ENCODE measurements around the gene MAP3K5. TPM values are rescaled to one million over a fixed set of nuclear protein-coding genes. Genes with fewer than 3 reads are reported as not detected.

The MAP3K5 gene
- polyA plus RNA-seq, 3 donors: 9.6 to 12.0 (median 11.1) TPM

- Histone ChIP-seq H3K4me1 (ENCODE audit: control insufficient read depth in 1 of 2, insufficient read depth in 2 of 2, low read length in 2 of 2) (no peaks in the 10 kb centered on the region), H3K27me3 (ENCODE audit: control insufficient read depth in 2 of 2, insufficient read depth in 2 of 2, low read length in 2 of 2) (no peaks in the 10 kb centered on the region), H3K36me3 (replicated peaks in 1 of 2; ENCODE audit: control insufficient read depth in 1 of 2, insufficient read depth in 2 of 2, low read length in 2 of 2) (peaks cover 67 to 88% of the 10 kb centered on the region in 2 donors), H3K4me2 (replicated peaks; ENCODE audit: extremely low read depth, low read length, poor library complexity, severe bottlenecking) (no peak overlapping the region), H4K20me1 (ENCODE audit: insufficient read depth, low read length) (peaks cover 5% of the 10 kb centered on the region), H3K27ac (ENCODE audit: low read depth in 1 of 2, low read length in 2 of 2) (no peak overlapping the region), H3K79me2 (ENCODE audit: insufficient read depth, low read length) (no peaks in the 10 kb centered on the region), H3K9ac (ENCODE audit: insufficient read depth, low read length, poor library complexity, severe bottlenecking) (no peak overlapping the region), H3K4me3 (replicated peaks in 1 of 3; ENCODE audit: low read depth in 2 of 3, low read length in 3 of 3) (no peak overlapping the region), H2AFZ (ENCODE audit: insufficient read depth, low read depth, low read length, poor library complexity, severe bottlenecking) (no peak overlapping the region), H3K9me3 (replicated peaks in 1 of 2; ENCODE audit: control insufficient read depth in 1 of 2, insufficient read depth in 1 of 2, low read length in 2 of 2) (no peaks in the 10 kb centered on the region)
- Mint-ChIP-seq H3K4me3 (no peak overlapping the region), H3K27me3 (ENCODE audit: low read depth in 3 of 3) (no peaks in the 10 kb centered on the region), H3K9me3 (no peaks in the 10 kb centered on the region), H3K36me3 (peaks cover 52 to 62% of the 10 kb centered on the region in 2 donors), H3K4me1 (no peaks in the 10 kb centered on the region), H3K27ac (no peak overlapping the region)
- intact Hi-C loops (cut with micrococcal nuclease): no loop called here
- no peak for DNase-seq
- no peak for TF ChIP-seq CTCF (IDR thresholded peaks at IDR 0.05)
Observed at GRCh38 chr6:136652656-136653055, 139.6 kb downstream of the MAP3K5 start.

- no CpG with 5 or more reads among the region's 2 CpGs for WGBS (ENCODE audit: insufficient coverage)
- Mint-ChIP-seq H3K27ac (no peak overlapping the region), H3K27me3 (ENCODE audit: low read depth in 3 of 3) (no peaks in the 10 kb centered on the region)
Observed at GRCh38 chr6:136651982-136652381, 140.3 kb downstream of the MAP3K5 start.

More at GRCh38 chr6:136651982-136652381, 140.3 kb downstream of the MAP3K5 start:
- no peak overlapping the region for H3K4me2 ChIP-seq (replicated peaks; ENCODE audit: extremely low read depth, low read length, poor library complexity, severe bottlenecking)
- H3K9ac ChIP-seq (ENCODE audit: insufficient read depth, low read length, poor library complexity, severe bottlenecking): no peak overlapping the region
- Mint-ChIP-seq H3K4me3 (no peak overlapping the region), H3K9me3 (no peaks in the 10 kb centered on the region), H3K4me1 (no peaks in the 10 kb centered on the region), H3K36me3 (peaks cover 47 to 57% of the 10 kb centered on the region in 2 donors)
- H3K27ac ChIP-seq (ENCODE audit: low read depth in 1 of 2, low read length in 2 of 2): no peak overlapping the region
- peaks cover 64 to 85% of the 10 kb centered on the region in 2 donors for H3K36me3 ChIP-seq (replicated peaks in 1 of 2; ENCODE audit: control insufficient read depth in 1 of 2, insufficient read depth in 2 of 2, low read length in 2 of 2)
- H3K4me1 ChIP-seq (ENCODE audit: control insufficient read depth in 1 of 2, insufficient read depth in 2 of 2, low read length in 2 of 2): no peaks in the 10 kb centered on the region
- no peak for TF ChIP-seq CTCF (IDR thresholded peaks at IDR 0.05)
- H3K4me3 ChIP-seq (replicated peaks in 1 of 3; ENCODE audit: low read depth in 2 of 3, low read length in 3 of 3): no peak overlapping the region
- no peak overlapping the region for H2AFZ ChIP-seq (ENCODE audit: insufficient read depth, low read depth, low read length, poor library complexity, severe bottlenecking)
- no peak for DNase-seq
- intact Hi-C loops (cut with micrococcal nuclease): no loop called here
- no peaks in the 10 kb centered on the region for H3K79me2 ChIP-seq (ENCODE audit: insufficient read depth, low read length)
- H4K20me1 ChIP-seq (ENCODE audit: insufficient read depth, low read length): peaks cover 2% of the 10 kb centered on the region
- no peaks in the 10 kb centered on the region for H3K27me3 ChIP-seq (ENCODE audit: control insufficient read depth in 2 of 2, insufficient read depth in 2 of 2, low read length in 2 of 2)
- H3K9me3 ChIP-seq (replicated peaks in 1 of 2; ENCODE audit: control insufficient read depth in 1 of 2, insufficient read depth in 1 of 2, low read length in 2 of 2): no peaks in the 10 kb centered on the region

All from CD14-positive monocyte (primary cell).